HS-5 (cell line): Measurements from ENCODE around the gene ATP6V0C.

Source experiments
- DNase-seq: peaks from one replicate; pipeline ENCODE4 v3.0.0-alpha.2; 2012; ENCODE audit warnings: low read depth

Gene ATP6V0C

GRCh38 chr16:2493605-2494004 is 20.1 kb upstream of the ATP6V0C start:
- DNase-seq, result no peak

DNA sequence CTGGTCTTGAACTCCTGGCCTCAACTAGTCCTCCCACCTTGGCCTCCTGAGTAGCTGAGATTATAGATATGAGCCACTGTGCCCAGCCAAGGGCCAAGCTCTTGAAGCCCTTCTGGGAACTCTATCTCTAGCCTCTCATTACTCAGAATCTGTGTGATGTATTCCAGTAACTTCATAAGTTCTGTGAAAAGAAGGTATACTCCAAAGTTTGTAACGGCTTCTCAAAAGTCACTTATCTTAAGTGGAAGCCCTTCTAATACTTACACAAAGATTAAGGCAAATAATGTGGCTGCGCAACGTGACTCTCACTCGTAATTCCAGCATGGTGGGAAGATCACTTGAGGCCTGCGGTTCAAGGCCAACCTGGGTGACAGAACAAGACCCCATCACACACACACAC is 19.1 kb upstream of the ATP6V0C start:
- DNase-seq, result no peak

- DNase-seq, result no peak
These were observed 18.7 kb upstream of the ATP6V0C start for GRCh38 chr16:2495041-2495440.

DNA sequence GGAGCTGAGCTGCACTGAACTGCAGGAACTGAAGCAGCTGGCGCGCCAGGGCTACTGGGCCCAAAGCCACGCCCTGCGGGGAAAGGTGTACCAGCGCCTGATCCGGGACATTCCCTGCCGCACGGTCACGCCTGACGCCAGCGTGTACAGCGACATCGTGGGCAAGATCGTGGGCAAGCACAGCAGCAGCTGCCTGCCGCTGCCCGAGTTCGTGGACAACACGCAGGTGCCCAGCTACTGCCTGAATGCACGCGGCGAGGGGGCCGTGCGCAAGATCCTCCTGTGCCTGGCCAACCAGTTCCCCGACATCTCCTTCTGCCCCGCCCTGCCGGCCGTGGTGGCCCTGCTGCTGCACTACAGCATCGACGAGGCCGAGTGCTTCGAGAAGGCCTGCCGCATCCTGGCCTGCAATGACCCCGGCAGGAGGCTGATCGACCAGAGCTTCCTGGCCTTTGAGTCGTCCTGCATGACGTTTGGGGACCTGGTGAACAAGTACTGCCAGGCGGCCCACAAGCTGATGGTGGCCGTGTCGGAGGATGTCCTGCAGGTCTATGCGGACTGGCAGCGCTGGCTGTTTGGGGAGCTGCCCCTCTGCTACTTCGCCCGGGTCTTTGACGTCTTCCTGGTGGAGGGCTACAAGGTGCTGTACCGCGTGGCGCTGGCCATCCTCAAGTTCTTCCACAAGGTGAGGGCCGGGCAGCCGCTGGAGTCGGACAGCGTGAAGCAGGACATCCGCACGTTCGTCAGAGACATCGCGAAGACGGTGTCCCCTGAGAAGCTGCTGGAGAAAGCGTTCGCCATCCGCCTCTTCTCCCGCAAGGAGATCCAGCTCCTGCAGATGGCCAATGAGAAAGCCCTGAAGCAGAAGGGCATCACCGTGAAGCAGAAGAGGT is 17.3 kb upstream of the ATP6V0C start:
- no peak for DNase-seq

DNA sequence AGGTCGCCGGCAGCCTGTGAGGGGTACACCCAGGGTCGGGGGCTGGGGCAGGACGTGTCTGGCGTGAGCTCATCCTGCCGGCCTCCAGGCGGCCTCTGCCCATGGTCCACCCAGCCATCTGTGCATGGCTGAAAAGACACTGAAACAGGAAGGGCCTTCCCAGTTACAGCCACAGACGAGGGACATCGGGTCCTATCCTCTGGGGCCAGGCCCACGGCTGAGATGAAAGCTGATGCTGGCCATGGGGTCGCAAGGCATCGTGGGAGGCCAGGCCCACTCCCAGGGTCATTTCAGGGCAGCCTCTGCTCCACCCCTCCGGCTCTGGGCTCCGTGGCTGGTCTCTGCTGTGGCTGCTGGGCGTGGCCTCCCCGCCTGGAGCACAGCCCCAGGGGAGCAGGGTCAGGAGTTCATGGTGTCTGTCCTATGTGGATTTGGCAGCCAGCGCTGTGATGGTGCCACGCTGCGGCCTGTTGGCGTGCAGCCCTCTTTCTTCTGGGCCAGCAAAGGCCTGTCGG is 16.6 kb upstream of the ATP6V0C start:
- DNase-seq, result no peak

DNA sequence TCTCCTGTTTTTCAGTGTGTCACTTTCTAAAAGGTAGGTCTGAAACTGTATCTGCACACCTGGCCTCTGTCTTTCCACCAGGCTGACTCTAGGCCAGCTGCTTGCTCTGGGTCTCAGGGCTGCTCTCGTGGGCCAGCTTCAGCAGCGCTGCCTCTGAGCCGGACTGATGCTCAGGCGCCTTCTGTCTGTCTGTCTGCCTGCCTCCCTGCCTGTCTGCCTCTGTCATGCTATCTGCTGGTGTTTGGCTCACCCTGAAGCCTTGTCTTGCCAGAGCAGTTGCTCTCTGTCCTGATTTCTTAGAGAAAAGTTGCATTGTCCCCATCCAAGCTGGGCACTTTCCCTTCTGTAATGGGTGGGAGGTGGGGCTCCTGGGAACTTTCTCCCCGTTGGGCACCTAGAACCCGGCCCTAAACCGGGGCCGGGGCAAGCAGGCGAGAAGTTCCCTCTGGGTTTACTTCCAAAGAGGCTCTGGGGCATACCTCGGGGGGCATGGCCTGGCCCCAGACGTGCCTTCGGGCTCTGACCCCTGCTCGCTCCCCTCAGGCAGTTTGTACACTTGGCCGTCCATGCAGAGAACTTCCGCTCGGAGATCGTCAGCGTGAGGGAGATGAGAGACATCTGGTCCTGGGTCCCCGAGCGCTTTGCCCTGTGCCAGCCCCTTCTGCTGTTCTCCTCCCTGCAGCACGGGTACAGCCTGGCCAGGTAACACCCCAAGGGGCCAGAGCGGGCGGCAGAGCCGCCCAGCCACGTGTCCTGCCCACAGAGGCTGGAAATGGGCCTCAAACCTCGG is 15.9 kb upstream of the ATP6V0C start:
- DNase-seq, result no peak

- DNase-seq, result no peak
These were observed 15.1 kb upstream of the ATP6V0C start for GRCh38 chr16:2498531-2499253.

- no peak for DNase-seq
These were observed 14.3 kb upstream of the ATP6V0C start for GRCh38 chr16:2499454-2499853.

DNA sequence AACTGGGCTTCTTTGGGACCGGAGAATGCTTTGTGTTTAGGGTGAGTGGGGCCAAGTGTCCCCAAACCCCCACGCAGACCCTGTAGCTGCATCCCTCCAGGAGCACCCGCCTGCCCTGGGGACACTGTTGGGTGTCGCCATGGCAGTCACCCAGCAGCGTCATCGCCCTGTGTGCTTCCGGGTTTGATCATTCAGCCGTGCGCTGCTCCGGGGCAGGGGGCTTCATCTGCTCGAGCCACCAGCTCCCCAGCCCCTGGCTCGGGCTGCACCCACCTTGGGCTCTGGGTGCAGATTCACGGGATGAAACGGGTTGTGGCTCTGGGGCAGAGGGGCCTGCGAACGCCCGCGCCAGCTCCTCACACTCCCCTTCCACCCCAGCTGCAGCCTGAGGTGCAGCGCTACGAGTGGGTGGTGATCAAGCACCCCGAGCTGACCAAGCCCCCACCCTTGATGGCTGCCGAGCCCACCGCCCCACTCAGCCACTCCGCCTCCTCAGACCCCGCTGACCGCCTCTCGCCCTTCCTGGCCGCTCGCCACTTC is 13.8 kb upstream of the ATP6V0C start:
- no peak for DNase-seq

DNA sequence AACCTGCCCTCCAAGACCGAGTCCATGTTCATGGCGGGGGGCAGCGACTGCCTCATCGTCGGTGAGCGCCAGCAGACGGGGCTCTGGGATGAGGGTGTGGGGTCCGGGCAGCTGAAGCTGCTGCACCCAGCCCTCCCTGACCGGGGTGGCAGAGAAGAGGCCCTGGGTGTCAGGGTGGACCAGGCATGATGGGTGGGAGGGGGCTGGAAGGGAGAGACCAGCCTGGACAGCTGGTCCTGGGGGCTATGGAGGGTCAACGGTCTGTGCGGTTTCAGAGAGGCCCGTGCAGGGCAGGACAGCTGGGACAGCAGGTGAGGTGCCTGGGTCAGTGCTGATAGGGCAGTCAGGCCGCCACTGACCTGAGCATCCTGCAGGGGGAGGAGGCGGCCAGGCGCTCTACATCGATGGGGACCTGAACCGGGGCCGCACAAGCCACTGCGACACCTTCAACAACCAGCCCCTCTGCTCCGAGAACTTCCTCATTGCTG is 13.3 kb upstream of the ATP6V0C start:
- DNase-seq, result no peak

DNA sequence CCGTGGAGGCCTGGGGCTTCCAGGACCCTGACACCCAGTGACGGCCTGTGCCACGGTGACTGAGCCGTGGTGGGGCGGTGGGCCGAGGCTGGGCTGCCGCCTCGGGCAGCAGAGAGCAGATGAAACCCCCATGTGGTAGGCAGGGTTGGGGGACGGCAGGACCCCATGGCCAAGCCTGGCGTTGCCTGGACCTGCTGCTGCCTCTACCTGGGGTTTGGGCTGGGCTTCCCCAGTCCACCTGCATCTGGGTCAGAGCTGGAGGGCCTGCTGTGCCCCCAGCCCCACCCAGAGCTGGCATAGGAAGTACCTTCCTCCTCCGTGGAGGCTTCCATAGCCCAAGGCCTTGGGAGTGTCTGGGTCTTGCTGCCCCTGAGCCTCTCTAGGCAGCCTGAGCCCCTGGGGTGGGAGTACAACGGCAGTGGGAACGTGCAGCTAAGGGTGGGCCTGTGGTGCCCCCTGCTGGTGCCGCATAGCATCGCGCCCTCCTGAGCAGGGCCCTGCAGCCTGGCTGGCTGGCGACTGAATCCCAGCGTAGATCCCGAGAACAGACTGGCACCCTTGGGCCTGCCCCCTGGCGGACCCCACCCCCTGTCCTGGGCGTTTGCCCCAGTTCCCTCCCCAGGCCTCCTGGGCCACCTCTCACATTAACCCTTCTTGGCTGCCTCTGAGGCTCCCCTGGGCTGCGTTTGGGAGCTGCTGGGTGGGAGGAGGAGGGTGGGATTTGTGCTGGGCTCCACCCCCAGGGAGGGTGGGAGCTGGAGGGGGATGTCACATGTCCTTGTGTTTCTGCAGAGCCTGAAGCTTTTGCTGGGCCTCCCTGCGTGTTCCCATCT is 12.6 kb upstream of the ATP6V0C start:
- no peak for DNase-seq

DNA sequence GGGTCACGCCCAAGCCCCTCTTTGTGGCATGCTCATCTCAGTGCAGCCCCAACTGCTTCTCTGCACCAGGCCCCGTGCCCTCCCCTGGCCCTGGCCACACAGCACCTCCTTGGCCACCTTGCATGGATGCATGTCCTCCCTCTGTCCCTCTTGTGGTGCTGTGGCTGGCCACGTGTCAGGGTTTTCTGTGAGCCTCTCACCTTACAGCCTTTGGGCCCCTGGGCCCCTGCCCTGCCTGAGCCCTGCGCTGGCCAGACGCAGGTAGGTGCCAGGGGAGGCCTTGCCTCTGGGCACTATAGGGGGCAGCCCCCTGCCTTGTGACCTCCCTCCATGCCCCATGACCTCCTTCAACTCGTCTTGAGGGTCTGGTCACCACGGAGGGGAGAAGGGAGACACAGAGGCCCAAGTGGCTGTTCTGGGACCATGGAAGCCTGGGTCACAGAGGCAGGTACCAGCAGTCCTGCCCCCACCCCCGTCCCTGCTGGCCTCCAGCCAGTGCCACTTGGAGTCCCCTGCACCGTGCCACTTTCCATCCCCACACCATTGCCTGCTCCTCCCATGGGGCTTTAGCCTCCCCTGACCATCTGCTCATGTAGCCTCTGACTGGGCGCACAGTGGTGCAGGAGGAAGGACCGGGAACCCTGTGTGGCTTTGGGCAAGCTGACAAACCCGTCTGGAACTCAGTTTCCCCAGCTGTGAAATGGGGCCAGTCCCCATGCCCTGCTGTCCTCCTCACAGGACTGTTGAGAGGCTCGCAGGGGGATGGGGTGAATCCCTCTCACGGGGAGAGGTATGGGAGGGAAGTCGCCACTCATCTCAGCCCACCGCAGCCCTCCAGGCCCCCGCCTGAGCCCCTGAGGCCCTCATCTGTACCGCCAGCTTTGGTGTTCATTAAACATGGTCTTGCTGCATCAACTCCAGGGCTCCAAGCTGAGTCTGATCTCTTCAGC is 11.5 kb upstream of the ATP6V0C start:
- no peak for DNase-seq

- no peak for DNase-seq
These were observed 8.1 kb upstream of the ATP6V0C start for GRCh38 chr16:2505695-2506094.

- DNase-seq, result no peak
These were observed 6.6 kb upstream of the ATP6V0C start for GRCh38 chr16:2507052-2507659.

DNA sequence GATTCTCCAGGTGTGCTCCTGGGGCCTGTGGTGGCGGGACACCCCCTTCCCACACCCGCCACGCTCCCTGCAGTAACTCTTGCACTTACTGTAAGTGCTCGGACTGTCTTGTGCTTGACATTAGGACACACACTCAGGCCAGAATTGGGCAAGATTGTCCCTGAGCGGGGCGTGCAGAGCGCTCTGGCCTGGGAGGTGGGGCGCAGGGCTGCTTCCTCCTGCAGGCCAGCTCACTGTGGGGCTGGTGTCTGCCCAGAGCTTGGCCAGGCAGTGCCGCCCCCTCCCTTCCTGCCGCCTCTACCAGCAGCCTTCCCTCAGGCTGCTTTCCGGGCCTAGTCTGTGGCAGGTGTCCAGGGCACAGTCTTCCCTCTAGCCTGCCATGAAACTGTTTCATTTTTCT is 6.1 kb upstream of the ATP6V0C start:
- DNase-seq, result no peak

DNA sequence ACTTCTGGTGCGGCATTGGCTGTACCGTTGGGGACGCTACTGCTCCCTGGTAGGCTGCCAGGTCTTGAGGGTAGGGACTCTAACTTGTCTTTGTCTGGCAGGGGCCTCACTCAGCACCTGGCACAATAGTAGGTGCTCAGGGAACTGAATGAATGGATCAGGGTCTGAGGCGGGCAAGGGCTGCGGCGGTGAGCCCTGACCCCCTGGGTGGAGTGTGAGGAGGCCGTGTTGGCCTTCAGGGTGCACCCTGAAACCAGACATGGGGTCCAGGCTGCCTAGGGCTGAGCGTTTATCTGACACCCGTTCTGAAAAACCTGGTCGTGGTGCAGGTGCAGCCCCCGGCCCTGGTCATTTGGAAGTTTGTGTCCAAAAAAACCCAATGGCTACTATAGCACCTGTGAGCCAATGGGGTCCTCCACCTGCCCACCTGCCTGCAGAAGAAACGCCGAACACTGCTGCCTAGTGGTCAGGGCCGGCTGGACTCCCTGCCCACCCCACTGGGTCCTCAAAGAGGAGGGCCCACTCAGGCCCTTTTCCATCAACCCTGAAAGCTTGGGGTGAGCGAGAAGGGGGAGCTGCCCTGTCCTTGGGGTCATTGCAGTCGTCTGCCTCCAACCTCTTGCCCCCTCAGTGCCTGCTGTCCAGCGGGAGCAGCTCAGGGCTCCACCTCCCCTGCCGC is 4.9 kb upstream of the ATP6V0C start:
- no peak for DNase-seq

- DNase-seq, result no peak
These were observed 2.5 kb upstream of the ATP6V0C start for GRCh38 chr16:2511128-2511800.
